ENCODE results near the gene GPRC5B. TPM values are rescaled to one million over a fixed set of nuclear protein-coding genes. Genes with fewer than 3 reads are reported as not detected.
A peak's percentile ranks its signal among the peaks of the same experiment; 100 is the strongest.

GPRC5B gene
- total RNA-seq, 1 donor from 2014 or later: under 0.01 TPM

- H3K36me3 ChIP-seq (ENCODE audit: control insufficient read depth, insufficient read depth, low read length): no peaks in the 10 kb centered on the region
- FAIRE-seq (no peak), DNase-seq (ENCODE audit: low read depth) (no peak)
- no peak for TF ChIP-seq CTCF (IDR thresholded peaks at IDR 0.05; ENCODE audit: insufficient read depth, low read length, severe bottlenecking)
- H3K4me3 ChIP-seq (ENCODE audit: low read depth, low read length): no peak overlapping the region
- H3K27me3 ChIP-seq (ENCODE audit: control insufficient read depth, insufficient read depth, low read length): no peaks in the 10 kb centered on the region
These were observed 20.7 kb downstream of the GPRC5B start for GRCh38 chr16:19863990-19864389.

- FAIRE-seq (no peak), DNase-seq (ENCODE audit: low read depth) (no peak)
- TF ChIP-seq CTCF (IDR thresholded peaks at IDR 0.05; ENCODE audit: insufficient read depth, low read length, severe bottlenecking): no peak
- H3K4me3 ChIP-seq (ENCODE audit: low read depth, low read length): no peak overlapping the region
- no peaks in the 10 kb centered on the region for H3K36me3 ChIP-seq (ENCODE audit: control insufficient read depth, insufficient read depth, low read length)
- H3K27me3 ChIP-seq (ENCODE audit: control insufficient read depth, insufficient read depth, low read length): no peaks in the 10 kb centered on the region
These were observed 22.8 kb downstream of the GPRC5B start for GRCh38 chr16:19861811-19862327.

GRCh38 chr16:19861133-19861532 lies 23.5 kb downstream of the GPRC5B start:
- no peak for FAIRE-seq
- TF ChIP-seq CTCF (IDR thresholded peaks at IDR 0.05; ENCODE audit: insufficient read depth, low read length, severe bottlenecking): no peak
- Histone ChIP-seq H3K4me3 (ENCODE audit: low read depth, low read length) (no peak overlapping the region), H3K36me3 (ENCODE audit: control insufficient read depth, insufficient read depth, low read length) (no peaks in the 10 kb centered on the region), H3K27me3 (ENCODE audit: control insufficient read depth, insufficient read depth, low read length) (no peaks in the 10 kb centered on the region)
- DNase-seq (ENCODE audit: low read depth): no peak

GRCh38 chr16:19860166-19861041 lies 24.2 kb downstream of the GPRC5B start:
- no peaks in the 10 kb centered on the region for H3K27me3 ChIP-seq (ENCODE audit: control insufficient read depth, insufficient read depth, low read length)
- H3K4me3 ChIP-seq (ENCODE audit: low read depth, low read length): no peak overlapping the region
- DNase-seq (ENCODE audit: low read depth): peak; percentile 45
- no peaks in the 10 kb centered on the region for H3K36me3 ChIP-seq (ENCODE audit: control insufficient read depth, insufficient read depth, low read length)
- TF ChIP-seq CTCF (IDR thresholded peaks at IDR 0.05; ENCODE audit: insufficient read depth, low read length, severe bottlenecking): no peak
- no peak for FAIRE-seq

- no peak for DNase-seq (ENCODE audit: low read depth)
- no peak for TF ChIP-seq CTCF (IDR thresholded peaks at IDR 0.05; ENCODE audit: insufficient read depth, low read length, severe bottlenecking)
- H3K4me3 ChIP-seq (ENCODE audit: low read depth, low read length): no peak overlapping the region
- H3K27me3 ChIP-seq (ENCODE audit: control insufficient read depth, insufficient read depth, low read length): no peaks in the 10 kb centered on the region
- FAIRE-seq: no peak
- H3K36me3 ChIP-seq (ENCODE audit: control insufficient read depth, insufficient read depth, low read length): no peaks in the 10 kb centered on the region
These were observed 25.0 kb downstream of the GPRC5B start for GRCh38 chr16:19859603-19860002.

All from bronchial epithelial cell (primary cell).